Trophoblast cell (in vitro differentiated cells and primary cell): ENCODE data around the gene MAD2L2.

Experiments used
- DNase-seq, 2 donors: peaks; one replicate each; pipeline ENCODE4 v3.0.0-alpha.2; 2016
- H2AFZ ChIP-seq: 2 replicates; pipeline ENCODE4 v1.6.1; 2013; ENCODE audit warnings: low read length, moderate library complexity, mild to moderate bottlenecking; ENCODE audit not compliant: insufficient read depth, poor library complexity
- H2AK5ac ChIP-seq: 2 replicates; pipeline ENCODE4 v1.6.1; 2013; ENCODE audit warnings: mild to moderate bottlenecking, low read length
- H2BK120ac ChIP-seq: 2 replicates; pipeline ENCODE4 v1.6.1; 2013; ENCODE audit warnings: low read length, mild to moderate bottlenecking, moderate library complexity; ENCODE audit not compliant: insufficient read depth, poor library complexity
- H2BK12ac ChIP-seq: 2 replicates; pipeline ENCODE4 v1.6.1; 2013; ENCODE audit warnings: mild to moderate bottlenecking, low read length, moderate library complexity
- H2BK5ac ChIP-seq: 2 replicates; pipeline ENCODE4 v1.6.1; 2013; ENCODE audit warnings: low read length, low read depth, moderate library complexity, mild to moderate bottlenecking; ENCODE audit not compliant: poor library complexity
- H3K14ac ChIP-seq: 2 replicates; pipeline ENCODE4 v1.6.1; 2013; ENCODE audit warnings: mild to moderate bottlenecking, low read length
- H3K18ac ChIP-seq: 2 replicates; pipeline ENCODE4 v1.6.1; 2013; ENCODE audit warnings: mild to moderate bottlenecking, low read length
- H3K23ac ChIP-seq: 2 replicates; pipeline ENCODE4 v1.6.1; 2013; ENCODE audit warnings: low read length
- H3K27ac ChIP-seq: 2 replicates; pipeline ENCODE4 v1.5.1; 2013; ENCODE audit warnings: low read depth, mild to moderate bottlenecking, inconsistent platforms, low read length, moderate library complexity
- H3K27me3 ChIP-seq: 2 replicates; pipeline ENCODE4 v1.6.1; 2013; ENCODE audit warnings: inconsistent platforms, mild to moderate bottlenecking, low read length, moderate library complexity; ENCODE audit not compliant: insufficient read depth
- H3K36me3 ChIP-seq, 2 experiments: 1 replicate in 1 of 2; 2 replicates in 1 of 2; pipeline ENCODE4 v1.6.1; 2013; ENCODE audit warnings: low read length in 2 of 2, mild to moderate bottlenecking in 2 of 2, moderate library complexity in 1 of 2; ENCODE audit not compliant: insufficient read depth in 2 of 2, control insufficient read depth in 1 of 2
- H3K4ac ChIP-seq: 2 replicates; pipeline ENCODE4 v1.6.1; 2013; ENCODE audit warnings: low read depth, mild to moderate bottlenecking, low read length, moderate library complexity
- H3K4me1 ChIP-seq, 2 experiments: 1 replicate in 1 of 2; 2 replicates in 1 of 2; pipeline ENCODE4 v1.6.1; 2013; ENCODE audit warnings: low read length in 2 of 2, mild to moderate bottlenecking in 2 of 2, moderate library complexity in 1 of 2; ENCODE audit not compliant: insufficient read depth in 2 of 2, control insufficient read depth in 1 of 2
- H3K4me2 ChIP-seq: 2 replicates; pipeline ENCODE4 v1.6.1; 2013; ENCODE audit warnings: inconsistent platforms, mild to moderate bottlenecking, low read length, moderate library complexity
- H3K4me3 ChIP-seq: 2 replicates; pipeline ENCODE4 v1.5.1; 2013; ENCODE audit warnings: mild to moderate bottlenecking, low read depth, low read length, inconsistent platforms
- H3K79me1 ChIP-seq: one replicate; pipeline ENCODE4 v1.6.1; 2013; ENCODE audit warnings: low read length
- H3K79me2 ChIP-seq: 2 replicates; pipeline ENCODE4 v1.6.1; 2013; ENCODE audit warnings: low read length, mild to moderate bottlenecking; ENCODE audit not compliant: control insufficient read depth, insufficient read depth, poor library complexity
- H3K9ac ChIP-seq: 2 replicates; pipeline ENCODE4 v1.6.1; 2013; ENCODE audit warnings: mild to moderate bottlenecking, low read length
- H3K9me3 ChIP-seq: 2 replicates; pipeline ENCODE4 v1.6.1; 2013; ENCODE audit warnings: low read depth, mild to moderate bottlenecking, control low read depth, inconsistent platforms, low read length; ENCODE audit not compliant: insufficient read depth
- H4K12ac ChIP-seq: 2 replicates; pipeline ENCODE4 v1.6.1; 2013; ENCODE audit warnings: low read depth, mild to moderate bottlenecking, low read length, moderate library complexity
- H4K8ac ChIP-seq: 2 replicates; pipeline ENCODE4 v1.6.1; 2013; ENCODE audit warnings: low read depth, mild to moderate bottlenecking, low read length, moderate library complexity
- H4K91ac ChIP-seq: one replicate; pipeline ENCODE4 v1.6.1; 2013; ENCODE audit warnings: low read depth, mild to moderate bottlenecking, low read length, moderate library complexity
- WGBS: extraction: QIAGEN DNeasy Blood & Tissue Kit; methylation state at CpG from one replicate; pipeline ENCODE4 v1.1.7; 2013; ENCODE audit warnings: missing lambda C conversion rate; ENCODE audit not compliant: insufficient read length, insufficient coverage; ENCODE audit errors: extremely low coverage; 5-methylcytosine and 5-hydroxymethylcytosine counted together

MAD2L2 gene

DNA sequence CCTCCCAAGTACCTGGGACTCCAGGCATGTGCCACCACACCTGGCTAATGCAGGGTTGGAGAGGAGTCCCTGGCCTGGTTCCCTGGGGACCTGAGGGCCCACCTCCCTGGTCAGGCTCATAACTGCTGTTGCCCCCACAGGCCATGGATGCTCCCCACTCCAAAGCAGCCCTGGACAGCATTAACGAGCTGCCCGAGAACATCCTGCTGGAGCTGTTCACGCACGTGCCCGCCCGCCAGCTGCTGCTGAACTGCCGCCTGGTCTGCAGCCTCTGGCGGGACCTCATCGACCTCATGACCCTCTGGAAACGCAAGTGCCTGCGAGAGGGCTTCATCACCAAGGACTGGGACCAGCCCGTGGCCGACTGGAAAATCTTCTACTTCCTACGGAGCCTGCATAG, 12.4 kb downstream of the MAD2L2 start:
- Histone ChIP-seq H3K27me3 (no peaks in the 10 kb centered on the region), H2AFZ (no peak overlapping the region), H3K14ac (no peak overlapping the region), H2BK12ac (no peak overlapping the region), H3K36me3 (peaks cover 11 to 14% of the 10 kb centered on the region in 2 experiments), H3K79me1 (peaks cover 4% of the 10 kb centered on the region), H4K12ac (no peak overlapping the region), H3K4me1 (peaks cover 0 to 11% of the 10 kb centered on the region in 2 experiments), H3K4me3 (no peak overlapping the region), H2AK5ac (no peak overlapping the region), H3K18ac (no peak overlapping the region), H3K23ac (no peak overlapping the region), H3K4ac (no peak overlapping the region), H4K8ac (no peak overlapping the region), H3K79me2 (no peaks in the 10 kb centered on the region), H3K9ac (no peak overlapping the region), H2BK120ac (no peak overlapping the region), H2BK5ac (no peak overlapping the region), H3K4me2 (no peak overlapping the region), H3K27ac (no peak overlapping the region), H3K9me3 (no peaks in the 10 kb centered on the region), H4K91ac (no peak overlapping the region)
- no peak for DNase-seq
- WGBS, result no CpG with 5 or more reads among the region's 14 CpGs

DNA sequence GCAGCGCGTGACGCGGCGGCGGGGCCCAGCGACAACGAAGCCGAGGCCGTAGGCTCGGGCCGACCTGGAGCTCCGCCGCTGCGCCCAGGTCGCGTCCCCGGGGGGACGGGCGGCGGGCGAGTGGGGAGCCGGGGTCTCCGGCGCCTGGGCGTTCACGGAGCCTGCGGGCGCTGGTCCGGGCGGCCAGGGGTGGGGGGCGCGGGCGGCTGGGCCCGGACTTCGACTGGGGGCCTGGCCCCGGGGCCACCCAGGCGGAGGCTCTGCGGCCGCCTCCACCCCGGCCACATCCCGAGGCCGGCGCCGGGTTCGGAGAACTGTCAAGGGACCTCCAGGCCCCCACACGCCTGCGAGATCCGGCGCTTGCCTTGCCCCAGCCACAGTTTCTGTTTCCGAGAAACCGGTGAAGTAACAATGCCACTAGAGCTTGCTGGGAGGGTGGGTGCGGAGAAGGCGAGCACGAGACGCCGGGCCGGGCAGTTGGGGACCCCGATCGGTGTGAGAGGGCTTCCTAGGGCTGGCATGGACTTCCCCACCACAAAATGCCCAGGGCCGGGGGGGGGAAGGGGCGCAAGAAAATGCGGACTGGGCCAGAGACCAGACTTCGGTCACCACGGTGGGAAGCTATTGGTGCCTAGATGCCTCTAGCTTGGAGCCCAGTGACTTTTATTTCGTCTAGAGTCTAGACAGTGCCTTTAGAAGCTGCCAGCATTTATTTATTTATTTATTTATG, 16.4 kb downstream of the MAD2L2 start:
- H3K27me3 ChIP-seq, result no peaks in the 10 kb centered on the region
- no peak overlapping the region for H3K4ac ChIP-seq
- peaks cover 0 to 4% of the 10 kb centered on the region in 2 experiments for H3K4me1 ChIP-seq
- no peaks in the 10 kb centered on the region for H3K79me2 ChIP-seq
- no CpG with 5 or more reads among the region's 66 CpGs for WGBS
- peaks cover 4% of the 10 kb centered on the region for H3K79me1 ChIP-seq
- no peak overlapping the region for H3K9ac ChIP-seq
- H3K18ac ChIP-seq, result peak overlapping the region; percentile 66
- peak overlapping the region; percentile 50 for H4K91ac ChIP-seq
- no peak overlapping the region for H2AK5ac ChIP-seq
- H3K4me2 ChIP-seq, result peak overlapping the region; percentile 64
- peaks cover 2 to 11% of the 10 kb centered on the region in 2 experiments for H3K36me3 ChIP-seq
- no peak overlapping the region for H3K23ac ChIP-seq
- H3K4me3 ChIP-seq, result peak overlapping the region; percentile 65
- H2BK5ac ChIP-seq, result no peak overlapping the region
- peak in 1 of 2 donors; percentile 50 for DNase-seq
- H2BK12ac ChIP-seq, result no peak overlapping the region
- no peaks in the 10 kb centered on the region for H3K9me3 ChIP-seq
- H4K12ac ChIP-seq, result peak overlapping the region; percentile 64
- no peak overlapping the region for H2BK120ac ChIP-seq
- H3K27ac ChIP-seq, result no peak overlapping the region
- H3K14ac ChIP-seq, result peak overlapping the region; percentile 28
- H4K8ac ChIP-seq, result peak overlapping the region; percentile 26
- peak overlapping the region; percentile 79 for H2AFZ ChIP-seq

DNA sequence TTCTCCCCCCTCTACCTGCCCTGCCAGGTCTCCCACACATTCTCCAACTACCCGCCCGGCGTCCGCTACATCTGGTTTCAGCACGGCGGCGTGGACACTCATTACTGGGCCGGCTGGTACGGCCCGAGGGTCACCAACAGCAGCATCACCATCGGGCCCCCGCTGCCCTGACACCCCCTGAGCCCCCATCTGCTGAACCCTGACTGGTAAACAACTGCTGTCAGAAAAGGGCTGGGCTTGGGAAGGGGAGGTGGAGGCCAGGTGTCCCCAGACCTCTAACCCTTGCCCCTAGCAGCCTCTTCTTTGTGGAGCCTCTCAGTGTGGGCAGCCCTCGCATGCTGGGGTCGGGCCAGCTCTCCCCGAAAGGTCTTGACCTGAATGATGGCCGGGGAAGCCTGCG, 19.8 kb downstream of the MAD2L2 start:
- H3K27ac ChIP-seq, result no peak overlapping the region
- H4K91ac ChIP-seq, result no peak overlapping the region
- no peak overlapping the region for H2BK12ac ChIP-seq
- no peak overlapping the region for H3K4ac ChIP-seq
- H2BK120ac ChIP-seq, result no peak overlapping the region
- no peak overlapping the region for H3K4me3 ChIP-seq
- peaks cover 2% of the 10 kb centered on the region for H3K9me3 ChIP-seq
- peaks cover 0 to 4% of the 10 kb centered on the region in 2 experiments for H3K4me1 ChIP-seq
- no peak overlapping the region for H4K8ac ChIP-seq
- H3K18ac ChIP-seq, result no peak overlapping the region
- no peak overlapping the region for H3K4me2 ChIP-seq
- no peaks in the 10 kb centered on the region for H3K79me2 ChIP-seq
- no peak overlapping the region for H2BK5ac ChIP-seq
- no peak overlapping the region for H4K12ac ChIP-seq
- no peak overlapping the region for H3K14ac ChIP-seq
- no peaks in the 10 kb centered on the region for H3K27me3 ChIP-seq
- H2AK5ac ChIP-seq, result no peak overlapping the region
- no CpG with 5 or more reads among the region's 17 CpGs for WGBS
- H3K9ac ChIP-seq, result no peak overlapping the region
- no peak for DNase-seq
- H3K79me1 ChIP-seq, result peaks cover 4% of the 10 kb centered on the region
- H3K23ac ChIP-seq, result no peak overlapping the region
- H2AFZ ChIP-seq, result no peak overlapping the region
- peaks cover 2 to 14% of the 10 kb centered on the region in 2 experiments for H3K36me3 ChIP-seq

DNA sequence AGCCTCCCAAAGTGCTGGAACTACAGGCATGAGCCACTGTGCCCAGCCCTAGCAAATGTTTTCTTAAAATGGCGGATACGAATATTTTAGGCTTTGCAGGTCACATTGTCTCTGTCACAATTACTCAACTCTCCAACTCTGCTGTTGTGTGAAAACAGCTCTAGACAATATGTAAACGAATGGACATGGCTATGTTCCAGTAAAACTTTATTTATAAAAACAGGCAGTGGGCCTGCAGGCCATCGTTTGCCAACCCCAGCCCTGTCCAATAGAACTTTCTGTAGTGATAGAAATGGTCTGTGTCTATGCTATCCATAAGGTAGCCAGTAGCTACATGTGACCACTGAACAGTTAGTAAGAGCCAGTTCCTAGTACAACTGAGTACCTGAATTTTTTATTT, 21.2 kb downstream of the MAD2L2 start:
- peaks cover 2% of the 10 kb centered on the region for H3K79me2 ChIP-seq

More for the DNA sequence above, 21.2 kb downstream of the MAD2L2 start:
- no CpG with 5 or more reads among the region's 4 CpGs for WGBS
- Histone ChIP-seq H4K91ac (no peak overlapping the region), H2BK12ac (no peak overlapping the region), H2BK120ac (no peak overlapping the region), H3K27ac (no peak overlapping the region), H3K4me2 (no peak overlapping the region), H3K18ac (no peak overlapping the region), H3K27me3 (no peaks in the 10 kb centered on the region), H3K79me1 (peaks cover 6% of the 10 kb centered on the region), H3K9me3 (peaks cover 2% of the 10 kb centered on the region), H3K9ac (no peak overlapping the region), H2AFZ (no peak overlapping the region), H3K23ac (no peak overlapping the region), H3K4ac (no peak overlapping the region), H4K12ac (no peak overlapping the region), H3K36me3 (peaks cover 4 to 14% of the 10 kb centered on the region in 2 experiments), H2AK5ac (no peak overlapping the region), H3K4me1 (peaks cover 0 to 5% of the 10 kb centered on the region in 2 experiments), H3K14ac (no peak overlapping the region), H4K8ac (no peak overlapping the region), H2BK5ac (no peak overlapping the region), H3K4me3 (no peak overlapping the region)
- no peak for DNase-seq
